GM21529 (cell line): Measurements from ENCODE around the gene ATE1.

Source experiments
- ATAC-seq: cut with Tn5 transposase; IDR thresholded peaks from one replicate; pipeline ENCODE4 v1.9.1; 2021; ENCODE audit not compliant: unreplicated experiment

Gene ATE1

DNA sequence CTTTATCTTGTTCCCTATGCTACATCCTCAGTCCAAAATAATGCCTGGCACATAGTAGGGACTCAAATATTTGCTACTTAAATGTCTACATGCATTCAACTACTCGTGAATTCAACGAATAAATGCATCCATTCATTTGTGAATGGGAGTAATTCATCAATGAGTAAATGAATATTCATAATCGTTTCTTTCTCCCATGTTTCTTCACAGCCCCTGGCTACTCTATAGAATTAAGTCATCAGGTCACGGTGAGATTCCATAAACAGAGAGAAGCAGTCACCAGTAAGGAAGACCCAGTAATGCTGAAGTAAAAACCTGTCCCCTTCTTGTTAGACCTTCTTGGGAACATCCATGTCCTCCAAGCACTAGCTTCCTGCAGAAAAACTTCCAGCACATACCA, 48.4 kb downstream of the ATE1 start:
- no peak for ATAC-seq

GRCh38 chr10:121873236-121873635, 54.6 kb downstream of the ATE1 start:
- ATAC-seq, result no peak

- ATAC-seq, result no peak
These were observed 57.4 kb downstream of the ATE1 start for GRCh38 chr10:121870413-121870812.

DNA sequence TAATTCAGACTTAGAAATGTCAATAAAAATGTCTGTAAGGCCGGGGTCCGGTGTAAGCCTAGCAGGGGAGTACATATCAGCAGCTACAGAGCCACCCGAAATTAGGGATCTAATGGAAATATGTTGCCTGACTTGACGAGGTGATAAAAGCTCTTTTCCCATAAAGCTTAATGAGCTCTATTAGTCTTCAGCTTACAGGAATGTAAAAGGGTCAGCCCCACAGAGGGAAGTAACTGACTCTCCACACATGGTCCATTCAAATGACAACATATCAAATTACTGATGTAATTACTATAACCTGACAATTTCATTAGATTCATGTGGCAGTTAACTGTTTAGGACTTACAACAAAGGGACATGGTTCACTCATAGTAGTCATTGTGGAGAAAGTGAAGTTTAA, 62.3 kb downstream of the ATE1 start:
- ATAC-seq, result no peak

- no peak for ATAC-seq
These were observed 63.2 kb downstream of the ATE1 start for GRCh38 chr10:121864653-121865052.

DNA sequence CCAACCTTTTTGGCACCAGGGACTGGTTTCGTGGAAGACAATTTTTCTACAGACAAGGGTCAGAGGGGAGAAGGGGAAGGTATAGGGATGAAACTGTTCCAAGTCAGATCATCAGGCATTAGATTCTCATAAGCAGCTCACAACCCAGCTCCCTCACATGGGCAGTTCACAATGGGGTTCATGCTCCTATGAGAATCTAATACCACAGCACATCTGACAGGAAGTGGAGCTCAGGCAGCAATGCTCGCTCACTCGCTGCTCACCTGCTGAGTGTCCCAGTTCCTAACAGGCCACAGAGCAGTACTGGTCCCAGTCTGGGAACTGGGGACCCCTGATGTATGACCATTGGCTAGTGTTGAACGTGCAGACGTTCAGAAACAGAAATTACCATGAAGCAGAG, 63.7 kb downstream of the ATE1 start:
- no peak for ATAC-seq

DNA sequence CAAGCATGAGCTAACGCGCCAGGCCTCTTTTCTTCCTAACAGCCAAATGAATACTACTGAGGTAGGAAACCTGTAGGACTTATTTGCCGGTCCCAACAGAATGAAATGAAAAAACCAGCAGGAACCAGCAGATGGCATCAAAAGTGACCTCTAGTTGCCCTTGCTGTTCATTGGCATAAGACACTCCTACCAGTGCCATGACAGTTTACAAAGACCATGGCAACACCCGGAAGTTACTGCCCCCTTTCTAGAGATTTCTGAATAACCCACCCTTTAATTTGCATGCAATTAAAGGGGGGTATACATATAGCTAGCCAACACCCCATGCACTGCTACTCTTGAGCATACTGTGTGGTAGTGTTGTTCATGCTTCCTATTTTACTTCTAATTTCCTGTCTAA, 65.2 kb downstream of the ATE1 start:
- no peak for ATAC-seq

DNA sequence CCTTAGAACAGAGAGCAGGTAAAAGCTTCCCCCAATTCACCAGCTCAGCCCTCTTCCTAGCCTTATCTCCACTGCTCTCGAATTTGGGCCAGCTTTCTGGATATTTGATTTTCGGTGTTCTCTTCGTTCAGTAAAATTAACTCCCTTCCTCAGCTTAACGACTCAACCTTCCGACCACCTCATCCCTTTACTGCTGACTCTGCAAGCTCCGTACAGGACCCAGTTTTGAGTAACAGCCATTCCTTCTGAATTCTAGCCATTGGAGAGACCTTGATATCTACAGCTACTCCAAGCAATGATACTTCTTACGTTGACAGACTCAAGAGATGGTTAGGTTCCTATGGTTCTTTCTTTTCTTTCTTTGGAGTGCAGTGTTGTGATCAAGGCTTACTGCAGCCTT, 65.8 kb downstream of the ATE1 start:
- no peak for ATAC-seq

GRCh38 chr10:121860810-121861209, 67.0 kb downstream of the ATE1 start:
- ATAC-seq, result no peak

DNA sequence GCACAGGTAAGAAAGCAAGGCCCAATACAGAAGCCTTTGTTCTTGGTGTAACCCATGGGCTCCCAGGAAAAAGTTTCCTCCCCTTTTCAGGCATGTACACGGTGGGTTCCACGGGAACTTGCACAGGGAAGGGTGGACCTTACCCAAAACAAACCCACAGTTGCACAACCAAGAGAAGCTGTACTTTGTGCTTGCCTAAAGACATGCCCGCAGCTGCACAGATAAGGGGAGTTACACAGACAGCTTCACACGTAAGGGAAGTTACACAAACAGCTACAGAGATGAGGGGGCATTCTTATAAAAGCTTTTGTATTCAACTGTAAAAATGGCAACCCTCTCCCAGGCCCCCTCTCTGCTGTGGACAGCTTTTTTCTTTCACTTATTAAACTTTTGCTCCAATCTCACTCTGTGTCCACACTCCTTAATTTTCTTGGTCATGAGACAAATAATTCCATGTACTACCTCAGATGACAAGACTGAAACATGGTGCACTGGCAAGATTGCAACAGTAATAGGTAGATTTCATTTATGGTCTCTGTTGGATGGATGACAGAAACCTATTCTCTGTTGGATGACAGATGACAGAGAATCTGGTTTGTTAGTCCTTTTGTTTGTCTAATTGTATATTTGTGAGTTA, 72.9 kb downstream of the ATE1 start:
- no peak for ATAC-seq

DNA sequence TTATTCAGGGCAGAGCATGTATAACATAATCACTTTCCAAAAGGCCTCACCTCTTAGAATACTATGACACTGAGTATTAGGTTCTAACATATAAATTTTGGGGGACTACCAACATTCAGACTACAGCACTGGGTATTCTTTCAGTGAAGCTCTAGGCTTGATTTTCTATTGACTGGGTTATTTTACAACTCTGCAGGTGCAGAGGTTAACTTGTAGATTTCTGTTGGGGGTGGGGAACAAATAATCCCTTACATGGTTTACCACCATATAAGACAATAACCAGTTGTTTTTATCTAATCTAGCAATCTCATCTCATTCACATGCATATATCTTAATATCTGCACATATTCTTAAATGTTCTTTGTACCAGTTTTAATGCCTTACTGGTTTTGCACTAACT, 73.9 kb downstream of the ATE1 start:
- ATAC-seq, result no peak

- ATAC-seq, result no peak
These were observed 76.0 kb downstream of the ATE1 start for GRCh38 chr10:121851786-121852185.

DNA sequence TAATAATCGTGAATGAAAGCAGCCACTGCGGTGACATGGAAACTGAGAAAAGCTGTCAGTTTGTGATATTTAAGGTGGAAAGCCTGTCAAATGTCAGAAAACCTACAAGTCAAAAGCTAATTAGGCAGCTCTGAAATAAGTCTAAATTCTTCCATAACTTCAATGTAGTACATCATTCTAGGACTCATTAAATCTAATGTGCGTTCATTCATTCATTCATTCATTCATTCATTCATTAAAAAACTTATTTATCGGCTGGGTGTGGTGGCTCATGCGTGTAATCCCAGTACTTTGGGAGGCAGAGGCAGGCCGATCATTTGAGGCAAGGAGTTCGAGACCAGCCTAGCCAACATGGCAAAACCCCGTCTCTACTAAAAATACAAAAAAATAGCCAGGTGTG, 79.7 kb downstream of the ATE1 start:
- ATAC-seq, result no peak

- no peak for ATAC-seq
These were observed 81.3 kb downstream of the ATE1 start for GRCh38 chr10:121846555-121846954.

DNA sequence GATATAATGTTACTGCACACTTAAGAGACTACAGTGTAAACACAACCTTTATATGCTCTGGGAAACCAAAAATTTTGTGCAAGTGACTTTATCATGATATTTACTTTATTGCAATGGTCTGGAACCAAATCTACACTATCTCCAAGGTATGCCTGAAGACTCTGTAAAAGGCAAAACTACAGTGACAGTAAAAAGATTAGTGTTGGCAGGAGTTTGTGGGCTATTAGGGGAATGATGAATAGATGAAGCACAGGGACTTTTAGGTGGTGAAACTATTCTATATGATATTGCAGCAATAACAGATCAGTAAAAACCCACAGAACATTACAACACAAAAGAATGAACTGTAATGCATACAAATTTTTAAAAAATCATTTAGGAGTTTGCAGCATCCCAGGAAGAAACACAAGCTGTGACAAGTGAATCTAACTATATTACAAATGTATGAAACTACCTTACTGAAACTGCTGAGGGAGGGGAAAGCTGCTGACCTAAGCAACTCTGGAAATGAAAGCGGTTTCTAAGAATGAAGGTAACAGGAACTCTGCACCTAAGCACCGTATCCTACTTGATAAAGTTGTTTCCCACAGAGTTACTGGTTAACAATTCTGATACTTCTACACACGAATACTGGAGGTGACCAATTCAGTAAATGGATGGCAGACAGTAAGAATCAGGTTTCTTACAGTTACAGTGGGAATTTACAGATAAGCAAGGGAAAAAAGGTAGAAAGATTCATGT, 82.6 kb downstream of the ATE1 start:
- ATAC-seq, result peak; percentile 81

- ATAC-seq, result no peak
These were observed 83.3 kb downstream of the ATE1 start for GRCh38 chr10:121844537-121844936.

DNA sequence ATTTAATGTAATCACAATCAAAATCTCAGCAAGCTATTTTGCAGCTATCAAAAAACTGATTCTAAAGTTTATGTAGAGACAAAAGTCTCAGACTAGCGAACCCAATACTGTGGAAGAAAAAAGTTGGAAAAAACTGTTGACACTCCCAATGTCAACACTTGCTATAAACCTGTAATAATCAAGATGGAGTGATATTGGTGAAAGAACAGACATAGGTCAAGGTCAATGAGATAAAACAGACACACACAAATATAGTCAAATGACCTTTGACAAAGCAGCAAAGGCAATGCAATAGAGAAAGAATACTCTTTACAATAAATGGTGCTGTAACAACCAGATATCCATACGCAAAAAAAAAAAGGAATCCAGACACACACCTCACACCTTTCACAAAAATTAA, 84.5 kb downstream of the ATE1 start:
- ATAC-seq, result no peak

DNA sequence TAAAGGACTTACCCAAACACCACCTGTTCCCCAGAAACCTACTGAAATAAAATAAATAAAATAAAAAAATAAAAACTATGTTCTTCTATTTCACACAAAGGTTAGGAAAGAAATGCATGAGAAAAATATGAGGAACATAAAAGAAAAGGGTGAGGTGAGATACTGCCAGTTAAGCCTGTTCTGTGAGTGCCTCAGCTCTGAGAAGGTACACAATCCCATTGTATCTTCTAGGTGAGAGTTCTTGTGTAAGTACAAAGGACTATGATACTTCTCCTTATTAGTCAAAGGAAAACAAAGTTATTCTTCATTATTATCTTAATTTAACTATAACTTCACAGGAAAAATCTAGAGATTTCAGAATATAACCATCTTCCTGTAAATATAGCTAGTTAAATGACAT, 86.0 kb downstream of the ATE1 start:
- no peak for ATAC-seq

DNA sequence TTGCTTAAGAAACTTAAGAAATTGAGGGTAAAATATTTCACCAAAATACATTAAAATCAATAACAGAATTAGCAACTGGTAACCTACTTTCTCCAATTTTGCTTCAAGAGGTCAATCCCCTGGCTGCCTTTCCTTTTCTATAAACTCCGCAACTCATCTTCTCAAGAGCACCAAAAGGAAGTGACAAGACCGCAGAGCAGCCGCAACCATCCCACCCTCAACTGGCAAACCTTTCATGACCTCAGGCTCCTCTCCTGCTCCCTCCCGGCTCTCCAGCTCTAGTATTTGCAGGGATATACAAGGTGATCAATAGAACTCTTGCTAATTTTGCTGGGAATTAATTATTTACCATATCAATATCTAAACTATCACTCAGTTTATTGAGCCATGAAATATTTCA, 88.9 kb downstream of the ATE1 start:
- ATAC-seq, result no peak

- no peak for ATAC-seq
These were observed 89.7 kb downstream of the ATE1 start for GRCh38 chr10:121838149-121838548.

DNA sequence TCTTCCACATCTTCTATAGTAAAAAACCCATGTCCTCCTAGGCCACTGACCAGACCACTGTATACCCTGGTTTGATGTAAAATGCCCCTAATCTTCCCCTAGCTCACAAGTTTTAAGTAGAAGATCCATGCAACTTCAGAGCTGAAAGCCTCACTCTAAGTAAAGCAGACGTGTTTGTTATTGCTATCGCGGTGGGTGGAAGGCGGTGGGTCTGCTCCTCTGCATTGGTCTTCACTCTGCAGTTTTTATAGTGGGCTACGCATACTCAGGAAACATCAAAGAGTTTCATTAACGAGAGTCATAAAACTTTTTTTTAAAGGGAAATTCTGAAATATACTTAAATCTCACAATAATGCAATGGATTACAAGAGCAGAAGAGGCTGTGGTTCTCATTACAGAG, 91.7 kb downstream of the ATE1 start:
- no peak for ATAC-seq

GRCh38 chr10:121835376-121835775, 92.5 kb downstream of the ATE1 start:
- no peak for ATAC-seq

DNA sequence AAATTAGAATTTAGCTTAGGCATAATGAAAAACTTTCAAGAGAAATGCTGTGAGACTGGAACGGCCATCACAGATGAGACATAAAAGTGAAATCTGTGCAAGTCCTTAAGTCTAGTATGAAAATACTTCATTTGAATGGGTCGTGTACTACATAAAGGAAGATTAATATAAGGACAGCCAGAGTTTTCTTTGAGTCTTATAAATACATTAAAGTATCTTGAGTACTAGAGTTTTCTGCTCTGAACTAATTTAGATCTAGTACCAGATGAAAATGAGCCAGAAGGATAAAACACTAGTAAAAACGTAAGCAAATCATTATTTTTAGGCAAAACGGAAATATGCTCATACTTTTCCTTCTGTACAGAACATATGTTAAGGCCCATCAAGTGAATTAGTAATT, 93.1 kb downstream of the ATE1 start:
- no peak for ATAC-seq
